NCI-H146 treated with DMSO at 0.1 percent for 48 hours (cell line): ENCODE data around the gene PAK4.

Experiments
- DNase-seq: peaks from one replicate; lab custom pipeline; 2025; ENCODE audit not compliant: unreplicated experiment; lab: John Stamatoyannopoulos, UW

Gene PAK4

GRCh38 chr19:39146091-39146490 lies 20.5 kb downstream of the PAK4 start:
- DNase-seq: no peak

- no peak for DNase-seq
These were observed 21.3 kb downstream of the PAK4 start for GRCh38 chr19:39146686-39147450.

DNA sequence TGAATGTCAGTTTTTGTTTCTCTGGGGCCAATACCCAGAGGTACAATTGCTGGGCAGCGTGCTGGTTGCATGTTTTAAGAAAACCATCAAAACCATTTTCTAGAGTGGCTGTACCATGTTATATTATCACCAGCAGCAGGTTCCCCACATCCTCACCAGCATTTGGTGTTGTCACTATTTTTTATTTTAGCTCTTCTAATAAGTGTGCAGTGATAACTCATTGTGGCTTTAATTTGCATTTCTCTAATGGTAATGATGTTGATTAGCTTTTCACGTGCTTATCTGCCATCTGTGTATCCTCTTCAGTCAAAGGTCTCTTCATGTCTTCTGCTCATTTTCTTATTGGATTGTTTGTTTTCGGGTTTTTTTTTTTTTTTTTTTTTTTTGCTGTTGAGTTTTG lies 21.9 kb downstream of the PAK4 start:
- no peak for DNase-seq

GRCh38 chr19:39148939-39149529 lies 23.4 kb downstream of the PAK4 start:
- no peak for DNase-seq

GRCh38 chr19:39150235-39150634 lies 24.6 kb downstream of the PAK4 start:
- no peak for DNase-seq

DNA sequence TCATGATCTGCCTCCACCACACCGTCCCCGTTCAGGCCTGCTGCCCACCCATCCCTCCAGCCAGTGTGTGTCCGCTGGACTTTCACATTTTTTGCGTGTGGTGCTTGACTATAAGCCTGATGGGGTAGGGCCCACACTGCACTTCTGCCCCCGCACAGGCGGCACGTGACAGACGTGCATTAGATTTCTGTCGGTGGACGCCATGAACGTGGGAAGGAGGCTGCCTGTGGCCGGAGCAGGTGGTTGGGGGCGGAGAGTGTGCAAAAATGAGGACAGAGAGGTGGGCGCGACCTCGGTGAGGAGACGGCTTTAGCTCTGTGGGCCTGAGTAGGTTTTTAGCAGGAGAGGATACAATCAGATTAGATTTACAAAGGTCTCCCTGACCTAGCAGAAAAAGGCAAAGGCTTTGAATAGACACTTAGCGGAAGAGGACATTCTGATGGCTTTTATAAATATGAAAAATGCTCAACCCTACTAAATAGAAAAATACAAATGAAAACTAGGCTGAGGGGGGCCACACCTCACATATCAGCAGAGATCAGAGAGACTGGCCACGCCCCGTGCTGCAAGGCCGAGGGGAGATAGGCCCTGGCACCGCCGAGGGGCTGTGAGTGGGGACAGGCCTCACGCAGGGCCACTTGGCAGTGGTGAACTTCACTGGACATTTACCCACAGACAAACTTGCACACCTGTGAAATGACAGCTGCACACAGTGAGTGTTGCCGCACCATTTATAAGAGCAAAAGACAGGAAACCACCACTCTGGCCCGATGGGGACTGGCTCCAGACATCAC lies 25.4 kb downstream of the PAK4 start:
- DNase-seq: no peak

DNA sequence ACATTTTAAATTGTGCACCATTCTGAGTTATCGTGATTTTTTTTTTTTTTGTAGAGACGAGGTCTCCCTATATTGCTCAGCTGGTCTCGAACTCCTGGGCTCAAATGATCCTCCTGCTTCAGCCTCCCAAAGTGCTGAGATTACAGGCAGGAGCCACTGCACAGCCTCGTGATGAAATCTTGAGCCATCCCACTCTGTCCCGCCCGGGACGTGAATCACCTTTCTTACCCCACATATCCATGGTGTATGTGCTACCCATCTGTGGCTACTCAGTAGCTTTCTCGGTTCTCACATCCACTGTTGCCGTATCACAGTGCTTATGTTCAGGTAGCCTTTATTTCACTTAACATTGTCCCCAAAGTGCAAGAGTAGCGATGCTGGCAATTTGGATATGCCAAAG lies 26.5 kb downstream of the PAK4 start:
- no peak for DNase-seq

- DNase-seq: no peak
These were observed 28.6 kb downstream of the PAK4 start for GRCh38 chr19:39154100-39154628.

GRCh38 chr19:39154629-39155100 lies 29.1 kb downstream of the PAK4 start:
- no peak for DNase-seq

DNA sequence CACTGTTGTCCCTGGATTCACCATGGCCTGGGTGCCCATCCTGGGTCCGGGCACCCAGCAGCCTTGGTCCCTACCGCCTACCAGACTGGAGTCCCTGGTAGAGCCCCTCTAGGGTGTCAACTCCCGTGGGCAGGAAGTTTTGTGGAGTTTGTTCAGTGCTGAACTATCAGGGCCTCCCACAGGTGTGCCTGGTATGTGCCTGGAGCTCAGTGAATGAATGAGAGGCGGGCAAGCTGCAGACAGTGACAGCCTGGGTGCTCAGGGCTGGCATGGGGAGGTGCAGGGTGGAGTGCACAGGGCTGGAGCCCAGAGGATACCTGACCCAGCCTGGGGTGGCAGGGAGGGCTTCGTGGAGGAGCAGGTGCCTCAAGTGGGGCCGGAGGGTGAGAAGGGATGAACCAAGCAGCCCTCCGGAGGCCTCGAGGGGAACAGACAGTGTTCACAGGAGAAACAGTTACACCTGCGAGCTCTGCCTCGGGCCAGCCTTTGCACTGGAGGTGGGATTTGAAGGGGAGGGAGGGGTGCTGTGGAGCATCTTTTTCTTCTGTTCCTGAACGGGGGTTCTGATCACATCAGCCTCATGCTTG lies 29.6 kb downstream of the PAK4 start:
- no peak for DNase-seq

- no peak for DNase-seq
These were observed 30.2 kb downstream of the PAK4 start for GRCh38 chr19:39155741-39156140.

DNA sequence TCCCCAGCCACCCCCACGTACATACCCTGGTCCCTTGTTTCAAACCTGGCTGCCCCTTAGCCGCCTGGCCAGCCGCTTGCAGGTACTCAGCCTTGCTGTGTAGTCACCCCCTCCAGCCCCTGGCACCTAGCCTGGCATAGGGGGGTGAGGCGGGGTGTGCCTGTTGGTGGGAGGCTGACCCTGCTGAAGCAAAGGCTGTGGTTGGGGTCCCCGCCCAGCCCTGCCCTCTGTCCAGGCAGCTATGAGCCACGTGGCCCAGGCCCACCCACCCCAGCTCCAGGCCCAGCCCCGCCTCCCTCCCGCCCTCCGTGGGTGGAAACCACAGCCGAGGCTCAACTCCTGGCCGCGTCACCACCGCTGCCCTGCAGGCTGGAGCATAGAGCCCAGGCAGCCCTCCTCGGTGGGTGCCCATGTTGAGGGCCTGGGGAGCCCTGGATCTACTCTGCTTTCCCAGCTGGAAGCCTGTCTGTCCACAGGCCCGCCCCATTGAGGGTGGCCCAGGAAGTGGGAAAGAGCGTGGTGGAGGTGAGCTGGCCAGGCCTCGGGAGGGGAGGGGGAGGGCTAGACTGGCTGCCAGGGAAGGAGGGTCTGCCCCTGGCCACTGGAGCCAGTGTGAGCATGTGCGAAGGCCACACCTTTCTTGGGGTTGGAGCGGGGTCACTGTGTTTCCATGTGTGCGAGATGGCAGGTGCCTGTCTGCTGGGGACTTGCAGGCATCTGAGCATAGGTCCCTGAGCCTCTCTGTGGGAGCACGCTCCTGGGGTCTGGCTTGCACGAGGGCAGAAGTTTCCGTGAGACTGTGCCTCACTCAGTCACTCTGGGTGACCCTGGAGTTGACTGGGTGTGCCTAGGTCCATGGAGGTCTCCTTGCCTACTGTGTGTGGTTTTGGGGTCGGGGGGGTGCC lies 31.0 kb downstream of the PAK4 start:
- no peak for DNase-seq

DNA sequence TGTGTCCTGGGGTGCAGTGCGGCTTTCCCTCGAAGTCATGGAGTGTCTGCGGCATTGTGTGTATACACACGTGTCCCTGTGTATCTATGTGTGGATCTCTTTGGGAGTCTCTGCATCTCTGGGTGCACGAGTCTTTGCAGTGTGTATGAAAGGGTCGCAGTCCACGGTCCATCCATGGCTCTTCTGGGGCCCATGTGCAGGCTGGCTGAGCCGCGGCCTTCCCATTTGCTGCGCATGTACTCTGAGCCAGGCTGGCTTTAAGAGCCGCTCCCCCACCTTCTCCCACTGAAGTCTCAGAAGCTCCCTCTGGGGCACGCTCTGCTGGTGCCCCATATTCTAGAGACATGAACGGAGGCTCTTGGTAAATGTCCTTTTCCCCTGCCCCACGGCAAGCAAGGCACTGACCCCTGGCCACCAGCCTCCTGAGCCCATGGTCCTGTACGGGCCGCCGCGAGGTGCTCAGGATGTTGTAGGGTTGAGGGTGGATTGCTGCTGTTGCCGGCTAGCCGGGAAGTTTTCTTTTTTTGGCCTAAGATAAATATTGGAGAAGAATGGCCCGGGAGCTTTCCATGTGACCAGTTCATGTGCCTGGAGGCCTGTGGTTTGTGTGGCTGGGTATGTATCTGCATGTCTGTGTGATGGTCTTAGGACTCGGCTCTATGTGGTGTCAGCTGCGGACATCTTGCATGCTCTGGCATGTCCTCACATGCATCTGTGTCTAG lies 31.9 kb downstream of the PAK4 start:
- DNase-seq: no peak

- no peak for DNase-seq
These were observed 32.4 kb downstream of the PAK4 start for GRCh38 chr19:39157997-39158389.

GRCh38 chr19:39158646-39159260 lies 33.2 kb downstream of the PAK4 start:
- no peak for DNase-seq

GRCh38 chr19:39160523-39160861 lies 34.9 kb downstream of the PAK4 start:
- DNase-seq: no peak

- no peak for DNase-seq
These were observed 35.5 kb downstream of the PAK4 start for GRCh38 chr19:39160889-39161672.

DNA sequence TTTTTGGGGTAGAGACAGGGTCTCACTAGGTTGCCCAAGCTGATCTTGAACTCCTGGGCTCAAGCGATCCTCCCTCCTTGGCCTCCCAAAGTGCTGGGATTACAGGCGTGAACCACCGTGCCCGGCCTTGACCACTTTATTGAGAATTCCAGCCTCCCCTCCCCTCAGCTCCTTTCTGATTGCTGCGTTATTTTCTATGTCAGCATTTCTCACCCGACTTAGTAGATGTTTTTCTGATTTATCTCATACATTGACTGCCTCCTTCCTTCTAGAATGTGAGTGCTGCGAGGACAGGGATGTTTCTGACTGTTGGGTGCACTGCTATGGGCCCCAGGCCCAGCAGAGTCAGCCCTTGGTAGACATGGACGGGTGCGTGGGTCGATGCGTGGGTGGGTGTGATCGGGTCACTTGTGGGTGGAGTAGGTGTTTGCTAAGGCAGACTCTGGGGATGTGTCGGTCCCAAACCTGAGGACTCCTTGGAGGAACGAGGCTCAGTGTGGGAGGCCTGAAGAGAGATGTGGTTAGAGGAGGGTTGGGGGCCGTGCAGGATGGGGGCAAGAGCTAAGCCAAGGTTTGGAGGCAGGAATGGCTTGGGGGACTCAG lies 37.0 kb downstream of the PAK4 start:
- no peak for DNase-seq
